RPMI8226 (cell line): ENCODE measurements around the gene SIPA1L2.

Experiments used
- DNase-seq: peaks from one replicate; pipeline ENCODE4 v3.0.0-alpha.2; 2015

SIPA1L2 gene

DNA sequence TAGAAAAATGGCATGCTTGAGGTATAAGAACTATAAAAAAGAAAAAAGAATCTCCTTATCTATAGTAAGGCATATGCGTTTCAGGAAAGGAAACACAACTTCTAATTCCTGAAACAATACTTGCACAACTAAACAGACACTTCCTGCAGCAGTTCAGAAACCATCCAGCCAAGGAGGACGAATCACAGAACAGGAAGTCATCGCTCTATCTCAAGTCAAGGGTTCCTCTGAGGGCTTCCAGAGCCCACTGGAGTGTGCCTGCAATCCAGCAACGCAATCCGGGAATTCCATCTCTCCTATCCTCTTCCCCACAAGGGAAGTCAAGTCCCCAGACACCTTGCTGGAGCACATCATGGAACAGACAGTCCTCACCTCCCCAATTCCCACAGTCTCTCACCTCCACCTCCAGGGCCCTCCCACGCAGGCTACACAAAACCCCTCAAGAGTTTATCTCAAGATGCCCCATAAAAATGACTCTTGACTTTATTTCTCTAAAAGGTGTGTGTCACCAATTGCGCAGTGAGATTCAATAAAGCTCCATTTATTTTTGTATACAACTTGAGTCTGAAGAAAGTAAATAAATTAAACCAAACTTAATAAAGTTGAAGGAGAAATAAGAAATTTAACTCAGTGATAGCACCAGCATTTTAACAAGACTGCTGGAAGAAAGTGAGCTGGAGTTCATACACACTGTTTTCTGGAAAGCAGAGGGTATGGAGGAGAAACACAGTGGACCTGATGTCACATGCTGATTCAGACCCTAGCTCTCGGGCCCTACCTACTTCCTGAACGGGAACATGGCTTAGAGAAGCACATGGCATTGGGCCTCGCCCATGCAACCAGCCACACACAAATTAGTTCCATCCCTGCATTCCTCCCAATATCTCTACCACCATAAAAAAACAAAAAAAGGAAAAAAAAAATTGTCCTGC lies 39.9 kb downstream of the SIPA1L2 start:
- DNase-seq = peak; percentile 71

- no peak for DNase-seq
Observed at GRCh38 chr1:232589111-232589811, 40.7 kb downstream of the SIPA1L2 start.

DNA sequence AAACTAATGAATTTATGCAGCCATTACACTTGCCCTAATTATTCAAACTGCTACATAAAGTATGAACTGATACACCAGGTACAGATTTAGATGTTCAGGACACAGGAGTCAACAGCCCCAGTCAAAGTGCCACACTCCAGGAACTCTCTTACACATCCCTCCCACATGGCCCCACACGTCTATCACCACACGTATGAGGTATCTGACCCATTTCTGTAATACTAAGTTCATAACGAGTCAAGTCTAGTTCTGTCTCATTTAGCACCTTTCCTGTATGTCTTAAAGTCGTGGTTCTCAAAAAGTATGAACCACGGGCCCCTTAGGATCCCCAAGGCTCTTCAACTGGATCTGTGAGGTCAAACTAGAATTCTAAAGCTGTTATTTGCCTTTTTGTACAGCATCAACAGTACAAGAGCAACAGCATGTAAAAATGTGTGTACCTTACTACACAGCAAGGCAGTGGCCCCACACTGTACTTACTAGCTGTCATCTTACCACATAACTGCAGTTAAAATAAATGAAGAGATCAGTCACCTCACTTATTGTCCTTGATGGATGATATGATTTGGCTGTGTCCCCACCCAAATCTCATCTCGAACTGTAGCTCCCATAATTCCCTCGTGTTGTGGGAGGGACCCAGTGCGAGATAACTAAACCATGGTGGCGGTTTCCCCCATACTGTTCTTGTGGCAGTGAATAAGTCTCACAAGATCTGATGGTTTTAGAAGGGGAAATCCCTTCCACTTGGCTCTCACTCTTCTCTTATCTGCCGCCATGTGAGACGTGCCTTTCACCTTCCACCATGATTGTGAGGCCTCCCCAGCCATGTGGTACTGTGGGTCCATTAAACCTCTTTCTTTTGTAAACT lies 42.6 kb downstream of the SIPA1L2 start:
- DNase-seq = no peak

GRCh38 chr1:232586679-232587078 lies 43.3 kb downstream of the SIPA1L2 start:
- no peak for DNase-seq

DNA sequence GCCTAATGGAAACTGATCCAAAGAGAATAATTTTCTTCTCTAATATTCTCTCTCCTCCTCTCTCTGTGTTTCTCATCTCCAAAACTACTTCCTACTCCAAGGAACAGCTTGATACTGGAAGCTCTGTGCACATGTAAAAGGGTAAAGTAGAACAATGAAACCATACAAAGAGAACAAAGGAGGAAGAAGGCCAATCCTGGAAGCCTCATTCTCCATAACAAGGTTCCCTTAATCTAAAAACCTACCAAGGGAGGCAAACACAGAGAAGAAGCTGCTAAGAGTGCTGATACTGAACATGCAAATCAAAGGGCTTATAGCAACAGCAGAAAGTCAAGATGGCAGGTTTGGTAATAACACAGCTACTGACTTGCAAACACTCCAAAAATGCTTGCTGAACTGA lies 44.4 kb downstream of the SIPA1L2 start:
- no peak for DNase-seq

DNA sequence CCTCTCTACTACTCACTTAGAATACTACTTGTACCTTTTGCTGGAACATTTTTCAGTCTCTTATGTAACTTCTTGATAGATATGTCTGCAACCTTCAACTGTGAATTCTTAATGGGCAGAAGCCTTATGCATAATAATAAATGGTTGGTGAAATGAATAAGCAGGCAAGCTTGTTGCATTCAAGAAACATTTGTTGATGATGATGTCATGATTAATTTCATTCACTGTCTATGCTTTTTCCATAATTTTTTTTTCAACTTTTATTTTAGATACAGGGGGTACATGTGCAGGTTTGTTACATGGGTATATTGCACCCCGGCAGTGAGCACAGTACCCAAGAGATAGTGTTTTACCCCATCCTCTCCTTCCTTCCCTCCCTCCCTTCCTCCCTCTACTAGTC lies 48.0 kb downstream of the SIPA1L2 start:
- DNase-seq = no peak
